ENCODE results near the gene SLPI. TPM values are rescaled to one million over a fixed set of nuclear protein-coding genes. Genes with fewer than 3 reads are reported as not detected.

The SLPI gene
- total RNA-seq, 1 donor from 2014 or later, result 854 TPM

- FAIRE-seq (no peak), DNase-seq (ENCODE audit: low read depth) (no peak)
- no peak overlapping the region for H3K4me3 ChIP-seq (ENCODE audit: low read depth, low read length)
- peaks cover 2% of the 10 kb centered on the region for H3K27me3 ChIP-seq (ENCODE audit: control insufficient read depth, insufficient read depth, low read length)
- TF ChIP-seq, protein P1, sequence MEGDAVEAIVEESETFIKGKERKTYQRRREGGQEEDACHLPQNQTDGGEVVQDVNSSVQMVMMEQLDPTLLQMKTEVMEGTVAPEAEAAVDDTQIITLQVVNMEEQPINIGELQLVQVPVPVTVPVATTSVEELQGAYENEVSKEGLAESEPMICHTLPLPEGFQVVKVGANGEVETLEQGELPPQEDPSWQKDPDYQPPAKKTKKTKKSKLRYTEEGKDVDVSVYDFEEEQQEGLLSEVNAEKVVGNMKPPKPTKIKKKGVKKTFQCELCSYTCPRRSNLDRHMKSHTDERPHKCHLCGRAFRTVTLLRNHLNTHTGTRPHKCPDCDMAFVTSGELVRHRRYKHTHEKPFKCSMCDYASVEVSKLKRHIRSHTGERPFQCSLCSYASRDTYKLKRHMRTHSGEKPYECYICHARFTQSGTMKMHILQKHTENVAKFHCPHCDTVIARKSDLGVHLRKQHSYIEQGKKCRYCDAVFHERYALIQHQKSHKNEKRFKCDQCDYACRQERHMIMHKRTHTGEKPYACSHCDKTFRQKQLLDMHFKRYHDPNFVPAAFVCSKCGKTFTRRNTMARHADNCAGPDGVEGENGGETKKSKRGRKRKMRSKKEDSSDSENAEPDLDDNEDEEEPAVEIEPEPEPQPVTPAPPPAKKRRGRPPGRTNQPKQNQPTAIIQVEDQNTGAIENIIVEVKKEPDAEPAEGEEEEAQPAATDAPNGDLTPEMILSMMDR (IDR thresholded peaks at IDR 0.05; ENCODE audit: insufficient read depth, low read length, severe bottlenecking), result no peak
- no peaks in the 10 kb centered on the region for H3K36me3 ChIP-seq (ENCODE audit: control insufficient read depth, insufficient read depth, low read length)
These were observed 14.7 kb upstream of the SLPI start for GRCh38 chr20:45269056-45269455.

DNA sequence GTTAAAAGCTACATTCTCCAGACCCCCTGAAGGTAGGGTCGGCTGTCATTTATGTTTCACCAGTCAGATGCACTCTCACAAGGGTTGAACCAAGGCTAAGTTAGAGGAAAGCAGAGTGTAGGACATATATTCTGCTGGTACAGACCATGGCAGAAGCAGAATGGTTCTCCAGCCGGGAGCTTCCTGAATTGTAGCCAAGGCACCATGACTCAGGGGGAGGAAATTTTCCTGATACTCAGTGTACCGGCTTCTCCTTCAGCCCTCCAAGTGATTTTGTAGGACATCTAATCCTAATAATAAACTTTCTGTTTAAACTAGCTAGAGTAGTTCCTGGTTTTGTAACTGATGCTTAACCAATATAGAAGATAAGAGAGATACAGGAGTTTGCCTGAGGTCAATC is 14.2 kb upstream of the SLPI start:
- peak; percentile 48 for DNase-seq (ENCODE audit: low read depth)
- Histone ChIP-seq H3K27me3 (ENCODE audit: control insufficient read depth, insufficient read depth, low read length) (peaks cover 2% of the 10 kb centered on the region), H3K36me3 (ENCODE audit: control insufficient read depth, insufficient read depth, low read length) (no peaks in the 10 kb centered on the region), H3K4me3 (ENCODE audit: low read depth, low read length) (no peak overlapping the region)
- FAIRE-seq, result no peak
- TF ChIP-seq, protein P1 (IDR thresholded peaks at IDR 0.05; ENCODE audit: insufficient read depth, low read length, severe bottlenecking), result no peak

DNA sequence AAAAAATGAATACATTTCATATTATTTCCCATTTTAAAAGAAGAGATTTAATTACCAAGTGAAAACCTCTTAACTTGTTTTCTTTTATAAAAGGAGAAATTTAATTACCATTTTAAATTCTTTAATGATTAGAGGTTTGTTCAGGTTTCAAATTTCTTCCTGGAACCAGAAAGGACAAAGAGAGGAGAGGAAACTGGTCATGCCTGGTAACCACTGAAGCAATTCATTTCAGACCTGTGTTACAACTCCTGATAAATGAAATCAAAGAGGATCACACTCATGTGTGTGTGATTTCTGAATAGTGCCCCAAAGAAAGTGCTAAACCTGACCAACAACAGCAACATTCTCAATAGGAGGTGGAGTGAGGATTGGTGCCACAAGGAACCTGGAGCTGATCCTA is 12.6 kb upstream of the SLPI start:
- no peak overlapping the region for H3K4me3 ChIP-seq (ENCODE audit: low read depth, low read length)
- no peaks in the 10 kb centered on the region for H3K36me3 ChIP-seq (ENCODE audit: control insufficient read depth, insufficient read depth, low read length)
- peaks cover 2% of the 10 kb centered on the region for H3K27me3 ChIP-seq (ENCODE audit: control insufficient read depth, insufficient read depth, low read length)
- peak; percentile 56 for DNase-seq (ENCODE audit: low read depth)
- TF ChIP-seq, protein P1 (IDR thresholded peaks at IDR 0.05; ENCODE audit: insufficient read depth, low read length, severe bottlenecking), result no peak
- FAIRE-seq, result no peak

DNA sequence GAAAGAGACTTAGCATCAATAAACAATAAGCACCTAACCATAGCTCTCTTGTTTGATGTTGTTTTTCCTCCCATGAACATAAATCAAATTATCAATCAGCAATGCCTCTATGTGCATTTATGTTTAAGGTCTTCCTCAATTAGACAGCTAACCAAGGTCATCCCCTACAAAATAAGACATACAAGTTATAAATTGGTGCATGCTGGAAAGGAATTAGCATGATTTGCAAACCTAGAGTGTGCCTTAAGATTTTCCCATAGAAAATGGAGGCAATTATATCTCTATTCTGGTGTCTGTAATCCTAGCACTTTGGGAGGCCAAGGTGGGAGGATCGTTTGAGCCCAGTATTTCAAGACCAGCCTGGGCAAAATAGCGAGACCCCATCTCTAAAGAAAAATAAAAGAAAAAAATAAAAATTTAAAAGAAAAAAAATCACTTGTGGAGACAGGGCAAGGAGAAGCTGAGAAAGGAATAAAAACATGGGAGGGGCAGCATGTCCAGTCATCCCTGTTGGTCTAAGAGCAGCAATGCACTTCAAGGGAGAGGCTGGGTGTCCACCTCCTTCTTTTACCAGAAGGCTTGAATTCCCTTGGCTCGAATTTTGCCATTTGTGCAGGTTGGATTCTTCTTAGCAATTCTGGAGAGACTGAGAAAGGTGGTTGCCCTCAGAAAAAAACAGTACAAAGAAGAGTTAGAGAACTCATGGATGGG is 9.3 kb upstream of the SLPI start:
- Histone ChIP-seq H3K4me3 (ENCODE audit: low read depth, low read length) (no peak overlapping the region), H3K27me3 (ENCODE audit: control insufficient read depth, insufficient read depth, low read length) (peaks cover 2% of the 10 kb centered on the region), H3K36me3 (ENCODE audit: control insufficient read depth, insufficient read depth, low read length) (no peaks in the 10 kb centered on the region)
- TF ChIP-seq, protein P1 (IDR thresholded peaks at IDR 0.05; ENCODE audit: insufficient read depth, low read length, severe bottlenecking), result no peak
- FAIRE-seq (no peak), DNase-seq (ENCODE audit: low read depth) (no peak)

DNA sequence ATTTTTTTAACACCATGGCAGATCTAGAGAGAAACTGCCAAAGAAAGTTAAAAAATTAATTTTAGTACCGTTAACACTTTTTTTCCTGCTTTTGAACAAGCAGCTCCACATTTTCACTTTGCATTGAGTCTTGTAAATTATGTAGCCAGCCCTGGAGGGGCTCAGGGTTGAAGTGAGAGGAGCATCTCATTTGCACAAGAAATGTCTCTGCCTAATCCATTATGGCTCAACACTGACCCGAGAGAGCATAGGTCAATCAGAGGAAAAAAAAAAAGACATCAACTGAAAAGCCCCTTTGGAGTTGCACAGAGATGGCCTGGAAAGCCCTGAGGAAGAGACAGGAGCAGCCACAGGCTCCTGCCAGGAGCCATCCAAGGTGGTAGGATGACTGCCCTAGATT is 4.3 kb upstream of the SLPI start:
- Histone ChIP-seq H3K27me3 (ENCODE audit: control insufficient read depth, insufficient read depth, low read length) (peaks cover 2% of the 10 kb centered on the region), H3K4me3 (ENCODE audit: low read depth, low read length) (no peak overlapping the region), H3K36me3 (ENCODE audit: control insufficient read depth, insufficient read depth, low read length) (no peaks in the 10 kb centered on the region)
- no peak for DNase-seq (ENCODE audit: low read depth)
- TF ChIP-seq, protein P1 (IDR thresholded peaks at IDR 0.05; ENCODE audit: insufficient read depth, low read length, severe bottlenecking), result no peak
- FAIRE-seq, result no peak

- Histone ChIP-seq H3K4me3 (ENCODE audit: low read depth, low read length) (no peak overlapping the region), H3K27me3 (ENCODE audit: control insufficient read depth, insufficient read depth, low read length) (peaks cover 2% of the 10 kb centered on the region), H3K36me3 (ENCODE audit: control insufficient read depth, insufficient read depth, low read length) (no peaks in the 10 kb centered on the region)
- TF ChIP-seq, protein P1 (IDR thresholded peaks at IDR 0.05; ENCODE audit: insufficient read depth, low read length, severe bottlenecking), result no peak
- FAIRE-seq (no peak), DNase-seq (ENCODE audit: low read depth) (no peak)
These were observed 3.9 kb upstream of the SLPI start for GRCh38 chr20:45258259-45258658.

Data from bronchial epithelial cell (primary cell).